Upper lobe of left lung (tissue), 6 donors: Measurements from ENCODE around the gene MED14. TPM values are rescaled to one million over a fixed set of nuclear protein-coding genes. Genes with fewer than 3 reads are reported as not detected.

Experiments
- ATAC-seq, 2 donors: fragments of 200-7000 bp; cut with Tn5 transposase; one replicate each; pipeline ENCODE4 v1.9.1; 2022; ENCODE audit warnings: mild to moderate bottlenecking in 2 of 2, moderate library complexity in 2 of 2; ENCODE audit not compliant: low FRiP score in 2 of 2
- DNase-seq, 2 donors: peaks; one replicate each; pipeline ENCODE4 v3.0.0-alpha.2; 2019 to 2020
- H3K27ac ChIP-seq, 4 donors: fragments of 200-600 bp; sonication (generic); one replicate each; pipeline ENCODE4 v1.5.1; 2016 to 2019
- H3K27me3 ChIP-seq, 4 donors: fragments of 200-600 bp; sonication (generic); one replicate each; pipeline ENCODE4 v1.5.1; 2017 to 2019
- H3K36me3 ChIP-seq, 4 donors: fragments of 200-600 bp; sonication (generic); one replicate each; pipeline ENCODE4 v1.5.1; 2016 to 2019
- H3K4me1 ChIP-seq, 4 donors: fragments of 200-600 bp; sonication (generic); one replicate each; pipeline ENCODE4 v1.5.1; 2018 to 2019
- H3K4me3 ChIP-seq, 4 donors: fragments of 200-600 bp; sonication (generic); one replicate each; pipeline ENCODE4 v1.5.1; 2017 to 2019; ENCODE audit warnings: mild to moderate bottlenecking in 2 of 4, moderate library complexity in 1 of 4
- H3K9me3 ChIP-seq, 4 donors: fragments of 200-600 bp; sonication (generic); one replicate each; pipeline ENCODE4 v1.5.1; 2018 to 2019
- CTCF ChIP-seq, 6 experiments: fragments of 450-650 bp in 4 of 6; fragments of 200-600 bp in 2 of 6; sonication (generic) in 2 of 6; IDR thresholded peaks; one replicate each; pipeline ENCODE4 v1.5.1; 2016 to 2019; ENCODE audit warnings: antibody characterized with exemption in 6 of 6
- EP300 ChIP-seq, 4 donors: sonication (generic); formaldehyde crosslinking; IDR thresholded peaks; one replicate each; pipeline ENCODE4 v1.5.1; 2017; ENCODE audit warnings: antibody characterized with exemption in 4 of 4, control low read depth in 2 of 4
- POLR2A ChIP-seq, 4 donors: fragments of 450-650 bp; IDR thresholded peaks; one replicate each; pipeline ENCODE4 v1.5.1; 2016 to 2017; ENCODE audit warnings: antibody characterized with exemption in 4 of 4, mild to moderate bottlenecking in 2 of 4
- POLR2AphosphoS5 ChIP-seq, 2 donors: sonication (generic); formaldehyde crosslinking; IDR thresholded peaks; one replicate each; pipeline ENCODE4 v1.5.1; 2017; ENCODE audit warnings: antibody characterized with exemption in 2 of 2
- WGBS, 2 donors: methylation state at CpG; one replicate each; pipeline ENCODE4 v1.1.5; 2017 to 2018; 5-methylcytosine and 5-hydroxymethylcytosine counted together
- total RNA-seq, 6 donors: library from RNA; depleted of rRNA in 4 of 6; stranded (reverse); fragments of >200 nt in 4 of 6; gene quantifications; one replicate each; pipeline versions ENCODE4 v1.1.0 to v1.2.1, GENCODE V29; 2016 to 2021
- donor health status: DM: no; HTN: no; CAD: no; lungs with moderate emphysema.
- donor health status: DM: no; HTN: yes; CAD: no; lungs with severe emphysema.

MED14 gene
- total RNA-seq, 6 donors from 2014 or later = 20.4 to 49.2 (median 37.8) TPM

- H3K27ac ChIP-seq = no peak overlapping the region
- H3K4me1 ChIP-seq = peaks cover 0 to 14% (median 2%) of the 10 kb centered on the region in 4 donors
- H3K9me3 ChIP-seq = no peaks in the 10 kb centered on the region
- 1 to 2% methylated on average over 3 of the region's 3 CpGs for WGBS, 2 donors
- ATAC-seq = peak in 1 of 2 donors; percentile 75
- no peak overlapping the region for H3K4me3 ChIP-seq
- TF ChIP-seq CTCF (IDR thresholded peaks at IDR 0.05) (peak; percentile 66 to 85 (median 76)), EP300 (IDR thresholded peaks at IDR 0.05) (no peak), POLR2AphosphoS5 (IDR thresholded peaks at IDR 0.05) (no peak), POLR2A (IDR thresholded peaks at IDR 0.05) (no peak)
- peaks cover 0 to 14% (median 2%) of the 10 kb centered on the region in 4 donors for H3K36me3 ChIP-seq
- no peaks in the 10 kb centered on the region for H3K27me3 ChIP-seq
- peak in 1 of 2 donors; percentile 72 for DNase-seq
These were observed 83.6 kb downstream of the MED14 start for GRCh38 chrX:40651620-40652223.

DNA sequence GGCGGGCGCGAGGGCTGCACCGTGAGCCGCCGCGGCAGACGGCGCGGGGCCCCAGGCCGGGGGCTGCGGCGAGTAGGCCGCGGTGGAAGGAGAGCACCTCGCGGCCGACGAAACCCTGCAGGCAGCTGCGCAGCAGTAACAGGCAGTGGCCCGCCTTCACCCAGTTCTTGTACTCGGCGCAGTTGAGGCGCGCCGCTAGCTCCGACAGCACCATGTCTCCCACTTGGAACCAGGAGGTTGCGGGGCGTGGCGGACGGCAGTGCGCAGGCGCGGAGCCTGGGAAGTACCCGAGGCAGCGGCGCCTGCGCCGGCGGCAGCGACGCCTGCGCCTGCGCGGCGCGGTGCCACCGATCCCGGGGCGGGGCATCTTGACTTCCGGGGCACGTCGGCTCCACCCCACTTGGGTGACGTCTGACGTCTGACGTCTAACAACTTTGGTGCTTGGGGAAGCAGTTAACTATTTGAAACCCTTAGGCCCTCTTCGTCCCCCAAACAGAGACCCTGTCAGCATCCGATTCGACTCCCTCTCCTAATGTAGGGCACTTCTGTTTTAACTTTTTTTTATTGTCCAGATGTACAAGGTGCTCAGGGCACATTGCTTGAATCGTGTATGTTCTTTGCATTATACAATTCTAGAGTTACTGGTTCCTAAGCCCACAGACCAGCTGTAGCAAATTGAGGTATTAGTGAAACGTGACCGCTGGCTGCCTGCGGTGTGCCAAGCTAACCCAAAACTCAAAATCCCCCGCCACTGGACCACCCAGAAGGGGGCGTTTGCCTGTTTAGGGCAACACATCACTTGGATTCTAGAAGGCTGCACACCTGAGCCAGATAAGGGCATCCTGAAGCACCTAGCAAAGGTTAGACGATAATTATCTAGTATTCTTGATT, 87.8 kb downstream of the MED14 start, which contains the start of gene CXorf38:
Gene CXorf38, minus strand, starts transcription at position 255 of the 891 bp plus-strand sequence. Its CDS starts 41 bp downstream, at position 214.
- peak within 1 kb of the TSS; percentile 70 to 99 (median 82) for H3K4me3 ChIP-seq
- H3K27ac ChIP-seq = peak within 1 kb of the TSS; percentile 80 to 93 (median 88)
- no peaks in the 10 kb centered on the region for H3K9me3 ChIP-seq
- peaks cover 6 to 50% (median 26%) of the 10 kb centered on the region in 4 donors for H3K4me1 ChIP-seq
- no peaks in the 10 kb centered on the region for H3K36me3 ChIP-seq
- DNase-seq (peak; percentile 93 to 99), ATAC-seq (peak; percentile 80 to 94)
- TF ChIP-seq POLR2A (IDR thresholded peaks at IDR 0.05) (peak in 2 of 4 donors; percentile 71 to 82), POLR2AphosphoS5 (IDR thresholded peaks at IDR 0.05) (peak; percentile 67 to 80), CTCF (IDR thresholded peaks at IDR 0.05) (peak in 1 of 6 experiments; percentile 14), EP300 (IDR thresholded peaks at IDR 0.05) (peak in 1 of 4 donors; percentile 44)
- 5 to 6% methylated on average over 8 to 37 of the region's 66 CpGs for WGBS, 2 donors
- no peaks in the 10 kb centered on the region for H3K27me3 ChIP-seq

DNA sequence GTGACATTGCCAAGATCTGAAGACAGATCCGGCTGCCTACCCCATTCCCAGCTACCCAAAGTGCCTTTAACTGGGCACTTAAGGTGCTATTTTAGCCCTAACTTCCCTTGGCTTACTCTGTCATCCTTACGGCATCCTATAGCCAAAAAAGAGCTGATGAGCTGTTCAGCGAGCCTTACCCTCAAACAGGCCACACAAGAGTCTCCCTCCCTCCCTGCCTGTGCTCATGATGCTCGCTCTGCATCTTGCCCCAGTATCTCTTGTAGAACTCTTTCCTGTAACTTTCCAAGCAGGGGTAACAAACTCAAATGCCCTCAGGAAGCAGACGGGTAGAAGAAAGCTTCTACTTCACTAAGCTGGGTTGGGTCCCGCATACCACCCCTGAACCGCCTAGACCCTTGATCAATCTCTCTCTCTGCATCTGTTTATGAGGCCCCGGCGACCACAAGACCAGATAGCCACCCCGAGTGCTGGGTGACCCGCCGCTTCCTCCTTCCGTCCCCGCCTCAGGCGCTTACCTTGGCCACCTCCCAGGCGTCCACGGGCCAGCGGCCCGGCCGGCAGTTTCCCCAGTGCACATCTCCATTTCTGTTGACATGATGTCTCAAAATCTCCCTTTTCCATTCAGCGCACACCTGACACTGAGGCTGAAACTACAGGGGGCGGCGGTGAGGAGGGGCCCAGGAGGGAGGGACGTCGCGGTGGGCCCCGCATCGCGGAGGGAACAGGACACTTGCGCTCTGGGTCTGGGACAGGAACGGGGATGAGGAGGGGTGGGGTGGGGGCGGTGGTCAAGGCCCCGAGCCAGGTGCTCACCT, 88.6 kb downstream of the MED14 start:
- Histone ChIP-seq H3K4me1 (peaks cover 6 to 59% (median 34%) of the 10 kb centered on the region in 4 donors), H3K36me3 (no peaks in the 10 kb centered on the region), H3K9me3 (no peaks in the 10 kb centered on the region), H3K4me3 (peak overlapping the region; percentile 70 to 99 (median 82)), H3K27ac (peak overlapping the region; percentile 80 to 93 (median 88)), H3K27me3 (no peaks in the 10 kb centered on the region)
- no peak for TF ChIP-seq CTCF (IDR thresholded peaks at IDR 0.05)
- WGBS, 2 donors = 0 to 15% methylated on average over 17 to 32 of the region's 33 CpGs
- DNase-seq (peak; percentile 50 to 87), ATAC-seq (peak; percentile 41 to 73)

- peak in 1 of 2 donors; percentile 71 for DNase-seq
- TF ChIP-seq POLR2AphosphoS5 (IDR thresholded peaks at IDR 0.05) = peak; percentile 63 to 79
- peak in 1 of 4 donors; percentile 18 for TF ChIP-seq POLR2A (IDR thresholded peaks at IDR 0.05)
- peak in 1 of 4 donors; percentile 36 for TF ChIP-seq EP300 (IDR thresholded peaks at IDR 0.05)
- TF ChIP-seq CTCF (IDR thresholded peaks at IDR 0.05) = no peak
- Histone ChIP-seq H3K4me3 (peak overlapping the region in 3 of 4 donors; percentile 32 to 43 (median 33)), H3K27ac (peak overlapping the region; percentile 78 to 82 (median 82)), H3K4me1 (peaks cover 6 to 66% (median 37%) of the 10 kb centered on the region in 4 donors), H3K36me3 (peaks cover 0 to 9% (median 0%) of the 10 kb centered on the region in 4 donors), H3K27me3 (no peaks in the 10 kb centered on the region), H3K9me3 (no peaks in the 10 kb centered on the region)
- peak; percentile 61 to 82 for ATAC-seq
- 2 to 14% methylated on average over 4 of the region's 4 CpGs for WGBS, 2 donors
These were observed 90.5 kb downstream of the MED14 start for GRCh38 chrX:40644821-40645358.
